Activated CD4-positive, alpha-beta T cell treated with anti-CD3 and anti-CD28 coated beads, Interleukin-2, amount 10 ng/mL, durations not matched to agents 24 days and 14 days (primary cell): Measurements from ENCODE around the gene CCL26. TPM values are rescaled to one million over a fixed set of nuclear protein-coding genes. Genes with fewer than 3 reads are reported as not detected.
"Not testable (repeated sequence)": the region's sequence is repeated elsewhere in the genome, so short reads cannot be mapped to it uniquely, and the experiment has no call there.

Experiments
- DNase-seq: peaks from one replicate; pipeline ENCODE4 v3.0.0; 2022
- H3K27ac Mint-ChIP-seq: one replicate; pipeline ENCODE4 v1.8.0; 2022; ENCODE audit warnings: mild to moderate bottlenecking, mixed read lengths
- H3K27me3 Mint-ChIP-seq: one replicate; pipeline ENCODE4 v1.8.0; 2022; ENCODE audit warnings: mixed read lengths
- H3K36me3 Mint-ChIP-seq: one replicate; pipeline ENCODE4 v1.8.0; 2022; ENCODE audit warnings: low read depth, mild to moderate bottlenecking, mixed read lengths
- H3K4me1 Mint-ChIP-seq: one replicate; pipeline ENCODE4 v1.8.0; 2021; ENCODE audit warnings: mixed read lengths
- H3K4me3 Mint-ChIP-seq: one replicate; pipeline ENCODE4 v1.8.0; 2022; ENCODE audit warnings: mild to moderate bottlenecking, moderate library complexity, mixed read lengths
- H3K9me3 Mint-ChIP-seq: one replicate; pipeline ENCODE4 v1.8.0; 2021; ENCODE audit warnings: mixed read lengths
- intact Hi-C: fragments of 100-400 bp; cut with micrococcal nuclease; formaldehyde crosslinking; loops from one replicate; pipeline ENCODE4 v1.15.1; 2023
- total RNA-seq: library from RNA; stranded (reverse); gene quantifications from 2 replicates; pipeline ENCODE4 v1.2.3, GENCODE V29; 2022

CCL26 gene
- total RNA-seq, 1 donor from 2014 or later = not detected

- Mint-ChIP-seq H3K27ac (peak overlapping the region; percentile 3), H3K27me3 (peaks cover 21% of the 10 kb centered on the region), H3K4me1 (peaks cover 29% of the 10 kb centered on the region)
- intact Hi-C loops = loop anchor here (10.0 kb wide), 1 partner anchor 254 kb away; no protein-coding TSS in a partner anchor
- not testable (repeated sequence) for H3K4me3 Mint-ChIP-seq, H3K9me3 Mint-ChIP-seq, DNase-seq, H3K36me3 Mint-ChIP-seq
Observed at GRCh38 chr7:75779035-75779434, 7.0 kb upstream of the CCL26 start.

- DNase-seq = peak; percentile 77
- intact Hi-C loops = loop anchor here (1.0 to 10.0 kb wide), 3 partner anchors 67 to 252 kb away; no protein-coding TSS in a partner anchor
- Mint-ChIP-seq H3K36me3 (peaks cover 2% of the 10 kb centered on the region), H3K4me3 (peak overlapping the region; percentile 9), H3K9me3 (no peaks in the 10 kb centered on the region), H3K27me3 (peaks cover 15% of the 10 kb centered on the region), H3K4me1 (peaks cover 31% of the 10 kb centered on the region), H3K27ac (peak overlapping the region; percentile 83)
Observed at GRCh38 chr7:75776295-75776971, 4.4 kb upstream of the CCL26 start.

- not testable (repeated sequence) for H3K9me3 Mint-ChIP-seq, H3K27ac Mint-ChIP-seq, DNase-seq, H3K27me3 Mint-ChIP-seq, H3K36me3 Mint-ChIP-seq, H3K4me3 Mint-ChIP-seq
- peaks cover 22% of the 10 kb centered on the region for H3K4me1 Mint-ChIP-seq
- intact Hi-C loops = loop anchor here (10.0 kb wide), 1 partner anchor 249 kb away; no protein-coding TSS in a partner anchor
Observed at GRCh38 chr7:75773958-75774357, 1.9 kb upstream of the CCL26 start.

- no peak overlapping the region for H3K4me3 Mint-ChIP-seq
Observed at GRCh38 chr7:75771224-75771623, 787 bp downstream of the CCL26 start.

GRCh38 chr7:75762350-75762917 is 9.6 kb downstream of the CCL26 start:
- Mint-ChIP-seq H3K4me1 (no peaks in the 10 kb centered on the region), H3K4me3 (no peak overlapping the region), H3K27me3 (no peaks in the 10 kb centered on the region), H3K36me3 (no peaks in the 10 kb centered on the region), H3K9me3 (no peaks in the 10 kb centered on the region), H3K27ac (no peak overlapping the region)
- peak; percentile 58 for DNase-seq
- intact Hi-C loops = no loop called here

More at GRCh38 chr7:75771224-75771623, 787 bp downstream of the CCL26 start:
- no peaks in the 10 kb centered on the region for H3K36me3 Mint-ChIP-seq
- no peak for DNase-seq
- no peak overlapping the region for H3K27ac Mint-ChIP-seq
- H3K4me1 Mint-ChIP-seq = peaks cover 7% of the 10 kb centered on the region
- H3K27me3 Mint-ChIP-seq = no peaks in the 10 kb centered on the region
- H3K9me3 Mint-ChIP-seq = no peaks in the 10 kb centered on the region
- intact Hi-C loops = loop anchor here (10.0 kb wide), 1 partner anchor 246 kb away; no protein-coding TSS in a partner anchor

GRCh38 chr7:75761801-75762200 is 10.2 kb downstream of the CCL26 start:
- H3K4me3 Mint-ChIP-seq, intact Hi-C loops, DNase-seq, H3K4me1 Mint-ChIP-seq, H3K27me3 Mint-ChIP-seq, H3K27ac Mint-ChIP-seq, H3K9me3 Mint-ChIP-seq, H3K36me3 Mint-ChIP-seq: not testable (repeated sequence)

- Mint-ChIP-seq H3K4me3 (no peak overlapping the region), H3K4me1 (no peaks in the 10 kb centered on the region), H3K27me3 (no peaks in the 10 kb centered on the region), H3K27ac (no peak overlapping the region), H3K9me3 (no peaks in the 10 kb centered on the region), H3K36me3 (no peaks in the 10 kb centered on the region)
- intact Hi-C loops = no loop called here
- no peak for DNase-seq
Observed at GRCh38 chr7:75758491-75758890, 13.5 kb downstream of the CCL26 start.

- H3K9me3 Mint-ChIP-seq = no peaks in the 10 kb centered on the region
- no peak overlapping the region for H3K4me3 Mint-ChIP-seq
- H3K27me3 Mint-ChIP-seq = no peaks in the 10 kb centered on the region
- no peaks in the 10 kb centered on the region for H3K36me3 Mint-ChIP-seq
- H3K27ac Mint-ChIP-seq = no peak overlapping the region
- intact Hi-C loops = no loop called here
- no peak for DNase-seq
- H3K4me1 Mint-ChIP-seq = no peaks in the 10 kb centered on the region
Observed at GRCh38 chr7:75757860-75758259, 14.2 kb downstream of the CCL26 start.

GRCh38 chr7:75756991-75757676 is 14.9 kb downstream of the CCL26 start:
- H3K36me3 Mint-ChIP-seq = no peaks in the 10 kb centered on the region
- intact Hi-C loops = no loop called here
- H3K27me3 Mint-ChIP-seq = no peaks in the 10 kb centered on the region
- no peak overlapping the region for H3K4me3 Mint-ChIP-seq
- H3K4me1 Mint-ChIP-seq = no peaks in the 10 kb centered on the region
- no peak overlapping the region for H3K27ac Mint-ChIP-seq
- no peaks in the 10 kb centered on the region for H3K9me3 Mint-ChIP-seq
- no peak for DNase-seq

GRCh38 chr7:75756206-75756990 is 15.6 kb downstream of the CCL26 start:
- DNase-seq = no peak
- Mint-ChIP-seq H3K27me3 (no peaks in the 10 kb centered on the region), H3K4me3 (no peak overlapping the region), H3K36me3 (no peaks in the 10 kb centered on the region), H3K9me3 (no peaks in the 10 kb centered on the region), H3K4me1 (no peaks in the 10 kb centered on the region), H3K27ac (no peak overlapping the region)
- intact Hi-C loops = no loop called here

GRCh38 chr7:75743455-75743859 is 28.6 kb downstream of the CCL26 start:
- peaks cover 15% of the 10 kb centered on the region for H3K27me3 Mint-ChIP-seq
- peaks cover 11% of the 10 kb centered on the region for H3K4me1 Mint-ChIP-seq
- no peaks in the 10 kb centered on the region for H3K36me3 Mint-ChIP-seq
- no peak for DNase-seq
- no peaks in the 10 kb centered on the region for H3K9me3 Mint-ChIP-seq
- no peak overlapping the region for H3K27ac Mint-ChIP-seq
- H3K4me3 Mint-ChIP-seq = no peak overlapping the region
- intact Hi-C loops = no loop called here

- peaks cover 26% of the 10 kb centered on the region for H3K27me3 Mint-ChIP-seq
- H3K4me1 Mint-ChIP-seq = peaks cover 16% of the 10 kb centered on the region
- H3K9me3 Mint-ChIP-seq = no peaks in the 10 kb centered on the region
- DNase-seq = no peak
- no peak overlapping the region for H3K27ac Mint-ChIP-seq
- peak overlapping the region; percentile 7 for H3K4me3 Mint-ChIP-seq
- intact Hi-C loops = no loop called here
- H3K36me3 Mint-ChIP-seq = no peaks in the 10 kb centered on the region
Observed at GRCh38 chr7:75740846-75741497, 31.0 kb downstream of the CCL26 start.
